C4-2B (cell line): ENCODE results near the gene RNF7.
"Not testable (repeated sequence)": the region's sequence is repeated elsewhere in the genome, so short reads cannot be mapped to it uniquely, and the experiment has no call there.

Experiments
- H3K27ac ChIP-seq: fragments of 450-650 bp; 2 replicates; pipeline ENCODE4 v1.5.1; 2017
- ZFX ChIP-seq: fragments of 450-650 bp; IDR thresholded peaks from 2 replicates; pipeline ENCODE4 v1.6.1; 2017
- TF ChIP-seq, protein P1 (sequence below): fragments of 450-650 bp; conservative IDR thresholded peaks from 2 replicates; pipeline ENCODE4 v1.5.1; 2017; ENCODE audit warnings: mild to moderate bottlenecking

Gene RNF7

GRCh38 chr3:141738022-141738890 is at the start of gene RNF7:
Gene RNF7 (plus strand): TSS chr3:141738298. CDS start chr3:141738342, 44 bp downstream.
- H3K27ac ChIP-seq = peak within 1 kb of the TSS; percentile 95
- TF ChIP-seq, protein P1, sequence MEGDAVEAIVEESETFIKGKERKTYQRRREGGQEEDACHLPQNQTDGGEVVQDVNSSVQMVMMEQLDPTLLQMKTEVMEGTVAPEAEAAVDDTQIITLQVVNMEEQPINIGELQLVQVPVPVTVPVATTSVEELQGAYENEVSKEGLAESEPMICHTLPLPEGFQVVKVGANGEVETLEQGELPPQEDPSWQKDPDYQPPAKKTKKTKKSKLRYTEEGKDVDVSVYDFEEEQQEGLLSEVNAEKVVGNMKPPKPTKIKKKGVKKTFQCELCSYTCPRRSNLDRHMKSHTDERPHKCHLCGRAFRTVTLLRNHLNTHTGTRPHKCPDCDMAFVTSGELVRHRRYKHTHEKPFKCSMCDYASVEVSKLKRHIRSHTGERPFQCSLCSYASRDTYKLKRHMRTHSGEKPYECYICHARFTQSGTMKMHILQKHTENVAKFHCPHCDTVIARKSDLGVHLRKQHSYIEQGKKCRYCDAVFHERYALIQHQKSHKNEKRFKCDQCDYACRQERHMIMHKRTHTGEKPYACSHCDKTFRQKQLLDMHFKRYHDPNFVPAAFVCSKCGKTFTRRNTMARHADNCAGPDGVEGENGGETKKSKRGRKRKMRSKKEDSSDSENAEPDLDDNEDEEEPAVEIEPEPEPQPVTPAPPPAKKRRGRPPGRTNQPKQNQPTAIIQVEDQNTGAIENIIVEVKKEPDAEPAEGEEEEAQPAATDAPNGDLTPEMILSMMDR = peak; percentile 100
- TF ChIP-seq ZFX = peak; percentile 98

DNA sequence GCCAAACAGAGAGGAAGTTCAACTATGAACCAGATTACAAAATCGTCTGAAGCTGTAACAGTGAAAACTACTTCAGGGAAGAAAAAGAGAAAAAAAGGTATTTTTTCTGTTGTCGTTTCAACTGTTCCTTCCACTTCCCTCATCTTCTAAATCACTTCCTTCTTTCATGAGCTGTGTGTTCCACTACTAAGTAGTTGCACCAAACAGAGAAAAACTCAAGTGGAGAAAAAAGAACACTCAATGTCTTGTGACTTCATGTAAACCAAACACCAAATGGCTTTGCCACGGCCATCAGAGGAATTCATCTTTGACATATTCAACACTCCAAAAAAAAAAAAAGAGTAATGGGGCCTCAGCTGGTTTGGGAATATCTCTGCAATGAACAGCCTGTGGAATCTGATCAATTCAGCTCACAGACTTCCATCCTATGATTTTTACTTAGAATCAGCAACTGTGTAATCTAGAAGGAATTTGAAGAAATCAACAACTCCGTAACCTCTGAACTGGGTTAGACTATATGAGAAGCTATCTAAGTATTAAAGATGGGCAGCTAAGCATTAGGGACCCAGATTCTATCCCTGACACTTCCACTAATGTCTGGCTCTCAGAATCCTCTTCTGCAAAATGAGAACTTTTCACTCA is 47.5 kb upstream of the RNF7 start:
- H3K27ac ChIP-seq = no peak overlapping the region
- TF ChIP-seq, protein P1 = no peak
- no peak for TF ChIP-seq ZFX

GRCh38 chr3:141691471-141691870 is 46.6 kb upstream of the RNF7 start:
- not testable (repeated sequence) for H3K27ac ChIP-seq

GRCh38 chr3:141692973-141693372 is 45.1 kb upstream of the RNF7 start:
- not testable (repeated sequence) for H3K27ac ChIP-seq

GRCh38 chr3:141699324-141699723 is 38.8 kb upstream of the RNF7 start:
- no peak for TF ChIP-seq ZFX
- TF ChIP-seq, protein P1 = no peak
- no peak overlapping the region for H3K27ac ChIP-seq

DNA sequence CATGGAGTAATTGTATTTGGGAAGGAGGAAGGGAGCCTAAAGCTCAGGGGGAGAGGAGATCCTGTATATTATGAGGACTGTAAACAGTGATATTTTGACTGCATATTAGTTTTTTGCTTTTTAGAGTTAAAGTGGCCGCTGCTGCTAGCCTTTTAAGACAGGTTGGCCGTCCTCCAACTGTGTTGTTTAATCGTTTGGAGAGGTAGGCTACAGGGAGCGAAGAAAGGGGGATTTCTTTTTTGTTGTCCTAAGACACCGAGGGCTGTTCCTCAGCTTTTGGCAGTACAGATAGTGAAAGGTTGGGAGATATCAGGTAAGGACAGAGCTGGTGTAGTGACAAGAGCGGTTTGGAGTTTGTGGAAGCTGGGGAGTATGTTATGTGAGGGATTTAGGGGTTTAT is 38.2 kb upstream of the RNF7 start:
- no peak for TF ChIP-seq ZFX
- TF ChIP-seq, protein P1 = no peak
- H3K27ac ChIP-seq = no peak overlapping the region

- H3K27ac ChIP-seq = not testable (repeated sequence)
Measured at GRCh38 chr3:141703367-141703766, 34.7 kb upstream of the RNF7 start.

DNA sequence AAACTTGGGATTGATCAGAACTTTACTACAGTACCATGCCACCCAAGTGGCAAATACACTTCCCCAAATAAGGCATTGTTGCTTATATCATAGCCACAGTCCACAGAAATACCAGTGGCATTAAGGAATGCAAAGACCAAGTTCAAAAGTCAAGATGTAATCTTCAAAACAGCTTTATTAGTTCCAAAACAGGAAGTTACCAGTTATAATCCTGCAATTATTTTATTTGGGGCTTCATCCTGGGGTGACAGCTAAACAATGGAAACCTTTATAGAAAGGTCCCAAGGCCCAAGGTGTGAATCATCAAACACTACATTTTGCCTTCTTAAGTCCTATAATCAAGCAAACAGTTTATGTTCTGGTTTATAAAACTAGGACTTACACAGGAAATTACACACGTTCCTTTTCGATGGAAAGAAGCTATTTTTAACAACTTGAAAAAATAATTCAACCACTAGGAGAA is 30.3 kb upstream of the RNF7 start:
- TF ChIP-seq ZFX = no peak
- TF ChIP-seq, protein P1 = no peak
- H3K27ac ChIP-seq = no peak overlapping the region

- no peak overlapping the region for H3K27ac ChIP-seq
- TF ChIP-seq, protein P1 = no peak
- TF ChIP-seq ZFX = no peak
Measured at GRCh38 chr3:141708367-141708766, 29.7 kb upstream of the RNF7 start.
